Limb (tissue), 2 donors: Measurements from ENCODE around the gene HOXB9.
A peak's percentile ranks its signal among the peaks of the same experiment; 100 is the strongest.

ENCODE experiments used
- DNase-seq, 2 donors: peaks; one replicate each; pipeline ENCODE4 v3.0.0-alpha.2; 2016; ENCODE audit errors: extremely low spot score in 2 of 2

HOXB9 gene

DNA sequence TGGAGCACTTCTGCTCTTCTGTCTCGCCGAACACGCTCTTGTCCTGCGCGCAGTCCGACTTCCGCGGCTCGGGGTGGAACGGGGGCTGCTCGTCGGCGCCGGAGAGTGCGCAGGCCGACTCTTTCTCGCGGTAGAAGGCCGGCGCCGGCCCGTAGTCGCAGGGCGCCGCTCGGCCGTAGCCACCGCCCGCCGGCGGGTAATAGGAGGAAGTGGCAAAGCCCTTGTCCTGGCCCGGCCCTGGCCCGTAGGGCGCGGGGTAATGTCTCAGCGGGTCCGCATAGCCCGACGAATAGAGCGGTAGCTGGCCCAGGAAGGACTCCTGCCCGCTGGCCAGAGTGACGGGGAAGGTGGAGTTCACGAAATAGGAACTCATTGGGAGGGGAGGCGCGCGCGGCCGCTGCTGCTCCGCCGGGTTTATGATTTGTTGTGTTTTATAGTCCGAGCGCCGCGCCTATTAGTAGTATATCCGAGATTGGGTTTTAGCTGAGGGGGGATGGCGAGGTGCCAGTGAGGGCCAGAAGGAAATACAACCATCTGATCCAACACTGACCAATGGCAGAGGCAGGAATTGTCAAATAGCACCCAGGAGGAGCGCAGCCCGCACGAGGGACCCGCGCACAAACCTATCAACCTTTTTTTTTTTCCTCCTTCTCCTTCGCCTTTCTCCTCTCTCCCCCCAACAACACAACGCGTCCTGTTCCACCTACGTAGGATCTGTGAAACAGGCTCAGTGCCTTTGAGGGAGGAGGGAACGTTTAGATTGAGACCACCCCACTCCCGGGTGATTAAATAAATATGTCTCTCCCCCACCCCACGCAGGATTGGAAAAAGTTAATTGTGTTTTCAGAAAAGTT, 28.2 kb downstream of the HOXB9 start:
- DNase-seq, result peak in 1 of 2 donors; percentile 81

DNA sequence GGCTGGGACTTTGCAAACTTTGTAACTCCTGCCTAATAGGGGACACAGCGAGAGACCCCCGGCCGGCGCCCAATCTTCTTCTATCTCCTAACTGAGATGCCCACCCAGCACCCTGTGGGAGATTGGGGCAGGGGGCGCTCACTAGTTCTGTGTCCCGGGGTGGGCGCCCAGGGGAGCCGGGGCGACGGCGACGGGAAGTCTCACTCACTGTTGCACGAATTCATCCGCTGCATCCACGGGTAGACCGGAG, 28.7 kb downstream of the HOXB9 start:
- DNase-seq, result no peak

DNA sequence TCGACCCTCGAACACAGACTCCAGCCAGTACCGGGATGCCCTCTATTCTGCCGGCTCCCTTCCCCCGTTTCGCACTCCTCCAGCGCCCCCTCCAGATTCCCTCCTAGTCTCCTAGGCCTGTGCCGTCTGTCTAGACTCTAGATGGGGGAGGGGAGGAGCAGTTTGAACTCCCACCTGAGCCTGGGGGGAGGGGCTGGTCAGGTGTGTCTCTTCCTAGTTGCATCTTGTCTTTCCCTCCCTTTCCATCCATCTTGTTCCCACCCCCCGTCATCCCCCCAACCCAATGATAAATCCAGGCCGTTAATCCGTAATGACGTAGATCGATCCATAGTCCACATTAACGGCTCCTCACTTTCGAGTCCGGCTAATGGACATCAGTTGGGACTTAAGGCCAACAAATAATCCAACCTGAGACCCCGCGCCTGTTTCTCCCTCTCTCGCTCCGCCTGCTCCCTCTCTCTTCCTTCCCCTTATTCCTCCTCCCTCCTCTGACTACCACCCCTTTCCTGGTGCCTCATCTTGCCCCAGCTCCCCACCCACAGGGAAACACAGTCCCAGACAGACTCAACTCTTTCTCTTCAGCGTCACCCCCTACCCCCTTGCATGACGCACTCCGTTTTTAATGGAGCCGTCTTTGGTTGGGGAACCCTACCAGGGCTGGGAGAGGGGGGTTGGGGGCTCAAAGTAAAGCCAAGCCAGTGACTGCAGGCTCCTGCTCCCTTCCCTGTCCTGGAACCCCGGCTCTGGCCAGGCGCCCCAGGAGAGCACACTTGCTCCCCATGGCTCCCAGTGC, 29.2 kb downstream of the HOXB9 start:
- DNase-seq, result peak in 1 of 2 donors; percentile 53

DNA sequence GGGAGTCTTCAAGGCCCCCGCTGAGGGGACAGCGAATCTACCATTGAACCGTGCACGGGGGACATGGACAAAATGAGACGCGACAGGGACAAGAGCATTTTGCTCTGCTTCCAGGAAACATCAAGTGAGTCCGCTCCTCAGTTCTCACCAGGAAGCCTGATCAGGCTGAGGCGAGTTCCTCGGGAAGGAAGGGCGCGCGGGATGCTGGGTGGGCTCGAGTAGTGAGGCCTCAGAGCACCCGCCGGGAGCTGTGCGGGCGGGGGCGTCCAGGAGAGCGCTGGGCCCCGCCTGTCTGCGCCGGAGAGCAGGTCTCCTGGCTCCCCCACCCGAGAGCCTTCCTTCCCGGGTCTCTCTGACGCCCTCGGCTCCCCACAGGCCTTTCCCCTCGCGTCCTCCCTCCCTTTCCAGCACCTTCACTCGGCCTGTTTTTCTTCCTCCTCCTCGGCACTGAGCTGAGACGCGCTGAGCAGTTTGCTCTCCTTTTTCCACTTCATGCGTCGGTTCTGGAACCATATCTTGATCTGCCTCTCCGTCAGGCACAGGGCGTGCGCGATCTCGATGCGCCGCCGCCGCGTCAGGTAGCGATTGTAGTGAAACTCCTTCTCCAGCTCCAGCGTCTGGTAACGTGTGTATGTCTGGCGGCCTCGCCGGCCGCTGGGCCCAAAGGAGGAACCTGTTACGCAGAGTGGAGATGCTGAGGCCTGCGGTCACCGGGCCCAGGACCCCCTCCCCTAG, 30.0 kb downstream of the HOXB9 start:
- DNase-seq, result peak in 1 of 2 donors; percentile 71

DNA sequence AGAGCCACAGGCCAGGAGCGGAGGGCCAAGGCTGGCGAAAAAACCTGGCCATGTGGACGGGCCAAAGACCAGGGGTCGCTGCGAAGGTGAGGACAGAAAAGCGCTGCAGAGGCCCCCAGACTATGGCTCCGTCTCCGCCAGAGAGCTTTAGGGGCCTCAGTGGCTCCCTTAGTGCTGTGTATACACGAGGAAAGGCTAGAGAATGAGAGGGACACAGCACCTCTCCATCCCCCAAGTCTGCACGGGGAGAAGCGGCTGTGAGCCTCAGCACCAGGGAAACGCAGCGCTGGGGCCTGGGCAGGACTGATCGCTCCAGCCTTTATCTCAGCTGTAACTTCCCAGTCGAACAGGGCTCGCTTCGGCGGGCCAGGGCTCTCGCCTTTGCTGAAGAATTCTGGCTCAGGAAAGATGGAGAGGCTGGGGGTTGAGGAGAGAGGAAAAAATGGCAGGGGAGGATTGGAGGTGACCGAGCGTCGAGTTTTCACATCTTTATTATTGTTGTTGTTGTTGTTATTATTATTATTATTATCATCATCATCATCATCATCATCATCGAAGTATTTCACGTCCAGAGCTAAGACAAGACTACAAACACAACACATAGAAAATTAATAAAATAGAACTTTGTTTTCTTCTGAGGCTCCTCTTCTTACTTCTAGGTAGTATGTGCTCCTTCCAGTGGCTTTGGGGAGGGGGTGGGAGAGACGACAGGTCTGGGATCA, 30.7 kb downstream of the HOXB9 start:
- DNase-seq, result peak in 1 of 2 donors; percentile 51

DNA sequence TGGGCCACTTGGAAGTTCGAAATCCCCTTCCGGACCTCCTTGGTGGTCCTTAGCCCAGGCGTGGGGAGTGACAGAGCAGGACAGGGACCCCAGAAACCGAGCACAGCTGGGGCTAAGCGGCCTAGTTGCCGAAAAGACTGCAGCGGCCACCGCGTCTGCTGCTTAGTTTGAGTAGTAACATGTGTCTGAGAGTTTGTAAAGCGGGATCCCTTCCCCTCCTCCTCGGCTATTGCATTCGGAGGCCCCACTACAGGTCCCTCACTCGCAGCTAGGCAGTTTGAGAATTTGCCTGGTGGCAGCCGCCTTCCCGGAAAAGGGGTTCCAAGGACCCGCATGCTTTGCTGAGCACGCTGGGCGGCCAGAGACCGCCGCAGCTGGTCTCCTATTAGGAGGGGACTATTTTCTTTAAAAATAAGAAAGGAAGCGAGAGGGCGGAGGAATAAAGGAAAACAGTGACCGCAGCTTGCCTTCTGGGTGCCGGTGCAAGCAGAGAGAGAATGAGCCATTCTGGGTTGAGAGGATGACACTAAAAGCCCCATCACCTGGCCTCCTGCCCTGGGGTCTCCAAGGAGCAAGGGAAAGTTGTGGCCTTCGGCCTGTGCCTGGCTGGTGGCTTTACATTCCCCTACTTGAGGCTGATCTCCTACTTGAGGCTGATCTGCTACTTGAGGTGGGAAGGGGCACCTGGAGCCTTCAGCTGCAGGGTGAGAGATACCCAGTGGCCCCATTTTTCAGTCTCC, 31.4 kb downstream of the HOXB9 start:
- DNase-seq, result peak in 1 of 2 donors; percentile 71

DNA sequence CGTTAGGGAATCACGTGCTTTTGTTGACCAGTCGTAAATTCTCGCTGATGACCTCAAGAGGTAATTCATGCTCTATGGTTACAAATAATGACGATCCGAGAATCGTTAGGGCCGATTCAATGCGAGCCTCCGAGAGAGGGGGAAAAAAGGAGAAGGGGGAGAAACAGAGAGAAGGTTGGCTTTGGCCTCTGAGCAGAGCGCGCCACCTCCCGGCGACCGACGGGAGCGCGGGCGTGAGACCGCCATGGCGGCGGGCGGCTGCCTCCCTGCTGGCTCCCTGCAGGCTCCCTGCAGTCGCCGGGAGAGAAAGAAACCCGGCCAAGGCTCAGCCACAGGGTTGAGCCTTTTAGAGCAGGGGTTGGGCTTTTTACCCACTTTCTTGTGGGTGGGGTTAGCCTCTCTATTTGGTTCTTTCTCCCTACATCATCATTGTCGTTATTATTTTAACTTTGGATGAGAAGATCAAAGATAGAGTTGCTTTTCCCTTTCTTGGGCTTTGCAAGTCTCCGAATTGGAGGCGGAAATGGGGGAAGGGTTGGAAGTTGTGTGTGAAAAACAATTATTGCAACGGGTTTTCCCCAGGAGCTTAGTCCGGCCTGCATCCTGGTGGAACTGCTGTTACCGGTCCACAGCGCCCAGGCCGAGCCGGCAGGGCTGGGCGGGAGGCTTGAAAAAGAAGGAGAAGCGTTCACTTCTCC, 32.2 kb downstream of the HOXB9 start:
- peak; percentile 73 to 95 for DNase-seq

DNA sequence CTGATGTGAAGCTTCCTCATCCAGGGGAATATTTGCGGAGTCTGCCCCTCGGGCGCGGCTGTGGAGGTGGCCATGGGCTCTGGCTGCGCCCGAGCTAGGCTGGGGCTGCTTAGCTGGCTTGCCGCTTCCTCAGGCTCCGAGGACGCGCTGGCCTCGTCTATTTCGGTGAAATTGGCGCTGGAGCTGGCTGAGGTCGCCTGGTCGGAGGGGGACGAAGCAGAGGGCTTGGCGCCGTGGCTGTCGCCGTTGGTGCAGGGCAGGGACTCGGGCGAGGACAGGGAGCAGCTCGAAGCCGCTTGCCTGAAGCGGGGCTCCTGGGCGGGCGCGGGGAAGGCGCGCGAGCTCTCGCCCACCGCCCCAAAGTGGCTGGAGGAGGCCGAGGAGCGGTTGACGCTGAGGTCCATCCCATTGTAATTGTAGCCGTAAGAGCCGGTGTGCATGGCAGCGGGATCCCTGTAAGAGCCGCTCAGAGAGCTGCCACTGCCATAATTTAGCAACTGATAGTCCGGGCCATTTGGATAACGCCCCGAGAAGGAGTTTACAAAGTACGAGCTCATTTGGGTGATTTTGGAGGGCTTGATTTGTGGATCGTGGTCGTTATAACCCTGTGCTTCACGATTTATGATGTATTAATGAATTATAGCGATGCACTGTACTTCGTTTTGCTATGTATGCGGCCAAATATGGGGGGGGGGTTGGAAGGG, 32.9 kb downstream of the HOXB9 start, which contains the start of gene HOXB5:
Gene HOXB5 (minus strand): TSS at position 654 of the 704 bp plus-strand sequence. CDS start 97 bp downstream, at position 557.
- peak in 1 of 2 donors; percentile 72 for DNase-seq

DNA sequence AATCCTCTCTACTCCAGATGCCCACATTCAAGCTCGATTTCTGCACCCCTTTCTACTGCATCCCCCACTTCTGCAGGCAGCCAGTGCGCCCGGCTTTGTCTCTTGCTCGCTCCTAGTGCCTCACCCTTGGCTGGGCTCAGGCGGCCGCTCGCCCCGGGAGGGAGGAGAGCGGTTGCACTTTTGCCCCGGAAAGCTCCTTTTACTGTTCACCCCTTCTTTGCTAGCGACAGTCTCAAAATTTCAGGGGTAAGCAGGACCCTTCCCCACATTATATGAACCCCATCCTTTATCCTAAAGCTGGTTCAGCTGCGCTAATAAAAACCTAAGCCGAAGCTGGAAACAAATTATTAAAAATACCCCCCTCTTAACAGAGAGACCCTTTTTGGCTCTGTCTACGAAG, 33.6 kb downstream of the HOXB9 start:
- peak in 1 of 2 donors; percentile 62 for DNase-seq

DNA sequence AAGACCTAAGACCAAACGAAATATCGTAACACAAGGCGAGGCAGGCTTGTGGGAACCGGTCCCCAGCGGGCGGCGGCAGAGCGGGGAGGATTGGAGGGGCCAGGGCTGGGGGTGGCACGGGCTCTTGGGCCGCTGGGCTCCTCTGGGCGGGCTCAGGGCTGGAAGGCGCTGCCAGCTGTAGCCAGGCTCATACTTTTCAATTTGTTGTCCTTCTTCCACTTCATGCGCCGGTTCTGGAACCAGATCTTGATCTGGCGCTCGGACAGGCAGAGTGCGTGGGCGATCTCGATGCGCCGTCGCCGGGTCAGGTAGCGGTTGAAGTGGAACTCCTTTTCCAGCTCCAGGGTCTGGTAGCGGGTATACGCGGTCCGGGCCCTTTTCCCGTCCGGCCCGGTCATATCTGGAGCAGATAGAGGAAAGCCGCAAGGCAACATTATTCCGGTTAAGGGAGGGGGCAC, 34.1 kb downstream of the HOXB9 start:
- DNase-seq, result peak in 1 of 2 donors; percentile 57

DNA sequence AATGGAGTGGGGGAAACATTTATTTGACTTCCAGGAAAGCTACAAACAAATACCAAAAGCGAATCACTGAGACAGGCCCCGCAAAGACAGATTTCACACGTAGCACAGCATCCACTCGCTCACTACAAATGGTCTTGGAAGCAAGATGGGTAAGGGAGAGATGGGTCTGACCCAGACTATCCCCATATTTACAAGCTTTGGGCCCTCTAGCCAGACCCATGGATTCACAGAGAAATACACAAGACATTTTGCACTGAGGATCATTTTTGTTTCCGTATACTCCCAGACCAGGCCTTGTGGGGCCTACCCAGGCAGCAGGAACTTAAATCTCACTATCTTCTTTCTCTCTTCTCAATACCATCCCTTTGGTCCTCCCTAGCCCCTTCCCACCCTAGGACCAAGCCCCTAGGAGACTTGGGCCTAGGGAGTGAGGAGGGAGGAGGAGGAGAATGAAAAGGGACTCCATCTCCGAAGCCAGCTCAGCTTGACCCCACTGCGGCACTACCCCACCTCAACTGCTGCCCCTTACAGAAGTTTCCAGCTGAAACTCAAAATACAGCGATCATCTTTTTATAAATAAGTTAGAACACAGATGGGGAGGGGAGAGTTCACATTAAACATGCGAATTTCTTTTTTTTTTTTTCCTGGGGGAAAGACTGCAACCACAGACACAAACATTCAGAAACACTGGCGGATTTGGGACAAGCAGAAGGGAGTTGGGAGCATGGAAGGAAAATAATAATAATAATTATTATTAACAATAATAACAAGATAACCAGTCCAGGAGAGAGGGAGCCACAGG, 34.7 kb downstream of the HOXB9 start:
- DNase-seq, result no peak

DNA sequence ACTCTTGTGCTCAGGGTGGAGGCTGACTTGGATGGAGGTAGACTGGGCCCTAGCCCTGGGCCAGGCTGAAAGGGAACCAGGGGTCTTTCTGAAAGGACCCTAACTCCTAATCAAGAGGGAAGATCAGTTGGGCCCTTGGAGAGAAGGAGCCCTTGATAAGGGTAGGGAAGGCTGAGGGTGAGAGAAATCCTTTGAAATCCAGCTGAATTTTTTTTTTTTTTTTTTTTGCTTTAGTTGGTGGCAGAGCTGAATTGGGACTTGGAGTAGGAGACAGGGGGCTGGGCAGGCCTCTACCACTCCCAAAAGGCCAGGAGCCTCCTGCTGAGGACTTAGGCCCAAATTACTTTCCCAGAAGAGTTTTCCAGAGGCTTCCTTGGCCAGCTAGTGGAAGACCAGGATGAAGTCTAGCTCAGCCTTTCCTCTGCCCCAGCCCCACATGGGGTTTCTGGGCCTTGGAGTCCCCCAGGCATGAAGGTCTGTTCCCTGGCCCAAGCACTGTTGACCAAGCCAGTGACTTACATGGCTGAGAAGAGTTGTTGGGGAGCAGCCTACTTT, 35.5 kb downstream of the HOXB9 start:
- DNase-seq, result no peak

DNA sequence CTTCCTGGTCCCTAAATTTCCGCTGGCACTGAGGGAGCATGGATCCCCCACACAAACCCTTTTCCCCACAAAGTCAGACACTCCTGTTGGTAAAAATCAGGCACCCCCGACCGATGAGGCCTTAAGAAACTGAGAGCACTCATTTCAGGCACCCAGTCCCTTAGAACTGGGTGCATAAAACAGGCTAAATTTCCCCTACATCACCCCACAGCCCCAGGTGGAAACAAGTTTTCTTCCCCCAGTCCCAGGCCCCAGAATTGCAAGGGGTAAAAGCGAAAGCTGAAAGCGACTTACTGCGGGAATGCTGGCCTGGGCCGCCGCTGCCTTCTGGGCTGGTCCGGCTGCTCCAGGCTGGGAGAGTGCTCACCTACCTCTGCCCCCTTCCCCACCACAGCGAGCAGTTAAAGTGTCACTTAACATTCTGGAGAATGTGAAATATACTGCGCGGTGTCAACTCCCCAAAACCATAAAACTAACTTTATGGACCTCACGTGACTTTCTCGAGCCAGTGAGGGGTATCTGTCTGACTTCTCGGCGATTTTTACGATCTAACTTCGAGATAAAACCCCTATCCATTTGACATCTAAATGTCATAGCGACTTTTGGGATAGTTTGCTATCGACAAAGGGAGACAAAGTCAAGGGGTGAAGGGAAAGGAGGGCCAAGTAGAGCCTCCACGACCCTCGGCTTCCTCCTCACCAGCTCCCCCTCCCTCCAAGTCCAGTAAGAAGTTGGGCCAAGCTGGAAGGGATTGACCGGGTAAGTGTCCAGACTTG, 36.1 kb downstream of the HOXB9 start, which contains the start of gene HOXB3:
Gene HOXB3 (minus strand): TSS at position 411 of the 776 bp plus-strand sequence. CDS start 37,767 bp downstream, outside the sequence.
- DNase-seq, result peak in 1 of 2 donors; percentile 67

DNA sequence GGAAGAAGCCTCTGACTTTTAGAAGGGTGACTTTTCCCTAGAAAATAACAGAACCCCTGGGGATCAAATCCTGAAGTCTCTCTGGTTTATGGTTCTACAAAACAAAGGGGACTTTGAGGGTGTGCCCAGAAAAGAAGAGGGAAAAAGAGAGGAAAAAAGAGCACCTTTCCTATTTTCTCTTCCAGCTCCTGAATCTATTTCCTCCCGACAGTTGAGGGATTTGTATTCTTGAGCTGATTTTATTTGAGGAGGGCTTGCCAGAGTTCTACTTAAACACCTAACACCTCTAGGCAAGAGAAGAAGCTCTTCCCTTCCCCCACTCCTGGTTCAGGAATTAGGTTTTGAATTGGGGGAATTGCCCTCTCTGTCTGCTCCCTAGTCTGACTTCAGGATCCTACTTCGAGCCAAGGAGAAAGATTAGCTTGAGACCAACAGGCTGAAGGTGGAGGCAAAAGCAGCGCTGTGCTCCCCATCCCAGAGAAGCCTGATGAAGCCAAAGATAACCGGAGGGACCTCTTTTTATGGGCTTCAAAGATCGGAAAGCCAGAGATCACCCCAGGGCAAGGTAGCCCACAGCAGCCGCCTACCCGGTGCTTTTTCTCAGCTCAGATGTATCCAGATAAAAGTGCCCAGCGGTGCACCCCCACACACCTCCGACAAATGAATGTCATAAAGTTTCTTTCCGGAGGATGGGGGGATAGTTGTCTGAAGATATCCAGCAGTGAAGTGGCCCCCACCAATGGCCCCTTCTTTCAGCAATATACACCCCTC, 36.9 kb downstream of the HOXB9 start:
- no peak for DNase-seq

DNA sequence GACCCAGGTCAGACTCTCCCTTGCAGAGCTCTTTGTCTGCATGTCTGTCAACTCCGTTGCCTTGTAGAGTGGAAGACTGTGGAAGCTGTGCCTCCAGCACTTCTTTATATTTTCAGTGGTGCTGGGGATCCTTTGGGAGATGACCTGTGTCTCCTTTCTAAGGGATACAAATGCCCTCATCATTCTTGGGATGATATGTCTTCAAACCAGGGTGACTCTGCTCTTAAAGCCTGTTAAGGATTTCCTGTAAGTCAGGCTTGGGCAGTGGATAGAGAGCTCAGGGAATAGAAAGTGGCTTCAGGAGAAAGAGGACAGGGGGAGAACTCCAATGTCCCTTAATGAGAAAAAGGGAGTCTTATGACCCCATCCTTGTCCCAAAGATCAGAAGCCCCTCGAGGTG, 37.6 kb downstream of the HOXB9 start:
- no peak for DNase-seq

DNA sequence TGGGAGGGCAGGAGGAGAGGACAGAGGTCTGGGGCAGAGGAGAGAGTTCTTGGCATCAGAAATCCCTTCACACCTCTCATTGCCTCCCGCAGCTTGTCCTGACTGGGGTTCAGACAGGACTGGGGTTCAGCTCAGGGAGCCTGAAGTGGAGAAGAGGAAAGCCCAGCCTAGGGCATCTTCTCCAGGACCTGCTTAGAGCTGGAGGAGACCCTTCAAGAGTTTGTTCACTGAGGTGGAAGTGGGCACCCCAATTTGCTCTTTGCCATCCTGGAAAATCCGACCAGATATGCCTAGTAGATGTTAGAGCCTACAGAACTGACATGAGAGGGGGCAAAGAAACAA, 38.1 kb downstream of the HOXB9 start:
- DNase-seq, result no peak
